Muscle layer of duodenum (tissue), 2 donors: ENCODE data around the gene ENPP3.
"Not testable (repeated sequence)": the region's sequence is repeated elsewhere in the genome, so short reads cannot be mapped to it uniquely, and the experiment has no call there.

Experiments
- H3K27ac ChIP-seq: one replicate; pipeline ENCODE4 v1.7.0; 2013; ENCODE audit warnings: mild to moderate bottlenecking, low read length
- H3K27me3 ChIP-seq: one replicate; pipeline ENCODE4 v1.7.0; 2013; ENCODE audit warnings: low read depth, mild to moderate bottlenecking, control low read depth, low read length
- H3K36me3 ChIP-seq, 2 donors: one replicate each; pipeline ENCODE4 v1.7.0; 2013; ENCODE audit warnings: low read length in 2 of 2, control low read depth in 1 of 2, mild to moderate bottlenecking in 1 of 2; ENCODE audit not compliant: insufficient read depth in 2 of 2, control insufficient read depth in 1 of 2
- H3K4me1 ChIP-seq, 2 donors: one replicate each; pipeline ENCODE4 v1.7.0; 2013; ENCODE audit warnings: low read length in 2 of 2, mild to moderate bottlenecking in 2 of 2, control low read depth in 1 of 2, moderate library complexity in 1 of 2; ENCODE audit not compliant: insufficient read depth in 2 of 2, control insufficient read depth in 1 of 2
- H3K4me3 ChIP-seq, 2 donors: one replicate each; pipeline ENCODE4 v1.7.0; 2013; ENCODE audit warnings: low read length in 2 of 2, low read depth in 1 of 2, mild to moderate bottlenecking in 1 of 2
- H3K9me3 ChIP-seq, 2 donors: one replicate each; pipeline ENCODE4 v1.7.0; 2013; ENCODE audit warnings: low read length in 2 of 2, control low read depth in 1 of 2, mild to moderate bottlenecking in 1 of 2; ENCODE audit not compliant: control insufficient read depth in 1 of 2
- donor health status: healthy.

The ENPP3 gene

DNA sequence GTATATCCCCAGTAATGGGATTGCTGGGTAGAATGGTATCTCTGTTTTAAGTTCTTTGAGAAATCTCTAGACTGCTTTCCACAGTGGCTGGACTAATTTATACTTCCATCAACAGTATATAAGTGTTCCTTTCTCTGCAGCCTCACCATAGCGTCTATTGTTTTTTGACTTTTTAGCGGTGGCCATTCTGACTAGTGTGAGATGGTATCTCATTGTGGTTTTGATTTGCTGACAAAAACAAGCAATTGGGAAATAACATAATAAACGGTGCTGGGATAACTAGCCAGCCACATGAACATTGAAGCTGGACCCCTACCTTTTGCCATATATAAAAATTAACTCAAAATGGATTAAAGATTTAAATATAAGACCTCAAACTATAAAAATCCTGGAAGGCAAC lies 49.9 kb downstream of the ENPP3 start:
- no peak overlapping the region for H3K27ac ChIP-seq
- H3K4me3 ChIP-seq = no peak overlapping the region
- no peaks in the 10 kb centered on the region for H3K4me1 ChIP-seq
- H3K27me3 ChIP-seq = no peaks in the 10 kb centered on the region
- no peaks in the 10 kb centered on the region for H3K9me3 ChIP-seq
- no peaks in the 10 kb centered on the region for H3K36me3 ChIP-seq

DNA sequence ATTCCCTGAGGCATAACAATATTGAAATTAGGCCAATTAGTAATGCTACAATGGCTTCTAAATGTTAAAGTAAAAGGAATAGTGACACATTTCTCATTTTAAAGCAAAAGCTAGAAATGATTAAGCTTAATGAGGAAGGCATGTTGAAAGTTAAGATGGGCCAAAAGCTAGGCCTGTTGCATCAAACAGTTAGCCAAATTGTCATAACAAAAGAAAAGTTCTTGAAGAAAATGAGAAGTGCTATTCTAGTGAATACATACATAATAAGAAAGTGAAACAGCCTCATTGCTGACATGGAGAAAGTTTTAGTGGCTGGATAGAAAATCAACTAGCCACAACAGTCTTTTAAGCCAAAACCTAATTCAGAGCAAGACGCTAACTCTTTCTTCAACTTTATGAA lies 51.2 kb downstream of the ENPP3 start:
- no peaks in the 10 kb centered on the region for H3K27me3 ChIP-seq
- no peak overlapping the region for H3K4me3 ChIP-seq
- H3K4me1 ChIP-seq = no peaks in the 10 kb centered on the region
- no peak overlapping the region for H3K27ac ChIP-seq
- no peaks in the 10 kb centered on the region for H3K9me3 ChIP-seq
- no peaks in the 10 kb centered on the region for H3K36me3 ChIP-seq

GRCh38 chr6:131692031-131692430 lies 54.9 kb downstream of the ENPP3 start:
- no peak overlapping the region for H3K27ac ChIP-seq
- no peaks in the 10 kb centered on the region for H3K27me3 ChIP-seq
- no peaks in the 10 kb centered on the region for H3K36me3 ChIP-seq
- no peaks in the 10 kb centered on the region for H3K4me1 ChIP-seq
- no peak overlapping the region for H3K4me3 ChIP-seq
- no peaks in the 10 kb centered on the region for H3K9me3 ChIP-seq

GRCh38 chr6:131692589-131692988 lies 55.5 kb downstream of the ENPP3 start:
- Histone ChIP-seq H3K36me3 (no peaks in the 10 kb centered on the region), H3K27ac (no peak overlapping the region), H3K27me3 (no peaks in the 10 kb centered on the region), H3K4me3 (no peak overlapping the region), H3K9me3 (no peaks in the 10 kb centered on the region), H3K4me1 (no peaks in the 10 kb centered on the region)

- Histone ChIP-seq H3K4me1 (no peaks in the 10 kb centered on the region), H3K36me3 (no peaks in the 10 kb centered on the region), H3K9me3 (no peaks in the 10 kb centered on the region), H3K4me3 (no peak overlapping the region), H3K27ac (no peak overlapping the region), H3K27me3 (no peaks in the 10 kb centered on the region)
Observed at GRCh38 chr6:131693384-131693783, 56.3 kb downstream of the ENPP3 start.

DNA sequence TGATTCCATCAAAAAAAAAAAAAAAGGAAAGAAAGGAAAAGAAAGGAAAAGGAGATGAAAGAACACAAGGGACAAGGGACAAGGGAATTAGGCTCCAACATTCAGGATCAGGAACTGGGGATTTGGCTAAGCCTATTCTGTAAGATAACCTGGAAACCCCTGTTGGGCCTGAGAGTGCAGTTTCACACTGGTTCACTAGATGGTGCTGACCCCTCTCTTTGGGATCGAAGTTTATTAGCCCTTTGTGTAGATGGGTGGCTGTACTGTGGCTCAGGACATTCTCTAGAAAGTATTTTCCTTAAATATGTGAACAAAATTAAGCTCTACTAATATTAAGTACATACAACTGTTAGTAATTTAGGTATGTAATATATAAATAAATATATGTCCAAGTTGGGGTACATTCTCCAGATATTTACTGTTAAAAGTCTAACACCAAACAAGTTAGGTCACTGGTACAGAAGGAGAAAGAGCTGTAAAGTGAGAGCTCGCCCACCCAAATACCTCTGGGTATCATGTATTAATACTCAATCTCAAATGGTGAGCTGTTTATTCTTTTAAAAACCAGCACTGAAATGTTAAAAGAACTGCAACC lies 57.8 kb downstream of the ENPP3 start:
- Histone ChIP-seq H3K9me3 (no peaks in the 10 kb centered on the region), H3K4me1 (no peaks in the 10 kb centered on the region), H3K4me3 (no peak overlapping the region), H3K36me3 (no peaks in the 10 kb centered on the region), H3K27ac (no peak overlapping the region), H3K27me3 (no peaks in the 10 kb centered on the region)

DNA sequence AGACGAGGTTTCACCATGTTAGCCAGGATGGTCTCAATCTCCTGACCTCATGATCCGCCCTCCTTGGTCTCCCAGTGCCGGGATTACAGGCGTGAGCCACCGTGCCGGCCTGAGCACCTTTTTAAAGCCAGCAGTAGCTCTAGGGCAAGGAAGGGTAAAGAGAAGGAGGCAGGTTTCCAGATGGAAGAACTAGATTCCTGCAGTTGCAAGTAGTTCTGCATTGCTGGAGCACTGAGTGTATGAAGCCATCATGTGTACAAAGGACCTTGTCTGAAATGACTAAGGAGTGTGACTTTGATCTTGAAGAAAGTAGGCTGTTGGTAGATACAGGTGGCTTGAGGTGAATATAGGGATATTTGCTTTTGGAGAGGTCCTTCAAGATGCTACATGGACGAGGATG lies 59.9 kb downstream of the ENPP3 start:
- no peaks in the 10 kb centered on the region for H3K36me3 ChIP-seq
- no peaks in the 10 kb centered on the region for H3K27me3 ChIP-seq
- H3K9me3 ChIP-seq = no peaks in the 10 kb centered on the region
- H3K27ac ChIP-seq = no peak overlapping the region
- no peaks in the 10 kb centered on the region for H3K4me1 ChIP-seq
- no peak overlapping the region for H3K4me3 ChIP-seq

GRCh38 chr6:131700851-131701250 lies 63.7 kb downstream of the ENPP3 start:
- not testable (repeated sequence) for H3K36me3 ChIP-seq, H3K27me3 ChIP-seq, H3K4me1 ChIP-seq

GRCh38 chr6:131703905-131704304 lies 66.8 kb downstream of the ENPP3 start:
- not testable (repeated sequence) for H3K9me3 ChIP-seq, H3K27me3 ChIP-seq, H3K4me1 ChIP-seq, H3K36me3 ChIP-seq, H3K4me3 ChIP-seq, H3K27ac ChIP-seq

More at GRCh38 chr6:131700851-131701250, 63.7 kb downstream of the ENPP3 start:
- H3K9me3 ChIP-seq, H3K4me3 ChIP-seq, H3K27ac ChIP-seq: not testable (repeated sequence)

DNA sequence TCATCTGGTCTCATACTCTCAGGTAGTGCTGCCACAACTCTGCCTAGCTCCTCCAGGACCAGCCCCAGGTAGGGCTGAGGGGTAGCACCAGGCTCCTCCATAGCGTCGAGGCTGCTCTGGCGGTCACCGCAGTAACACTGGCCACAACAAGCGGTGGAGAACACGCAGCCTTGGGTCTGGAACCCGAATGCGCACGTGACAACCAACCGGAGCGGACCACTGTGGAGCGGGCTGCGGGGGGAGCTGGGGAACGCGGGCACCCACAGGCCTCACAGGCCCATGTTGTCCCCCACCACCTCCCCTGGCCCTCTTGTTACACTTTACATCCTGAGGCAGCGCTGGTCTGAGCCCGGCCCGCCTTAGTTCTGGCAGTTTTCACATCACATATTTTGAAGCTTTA lies 73.8 kb downstream of the ENPP3 start, which contains the start of gene CTAGE9:
Gene CTAGE9, minus strand, starts transcription at position 101 of the 400 bp plus-strand sequence. Its CDS starts 0 bp downstream, at position 101.
- not testable (repeated sequence) for H3K9me3 ChIP-seq, H3K4me3 ChIP-seq, H3K36me3 ChIP-seq, H3K27me3 ChIP-seq, H3K4me1 ChIP-seq, H3K27ac ChIP-seq

DNA sequence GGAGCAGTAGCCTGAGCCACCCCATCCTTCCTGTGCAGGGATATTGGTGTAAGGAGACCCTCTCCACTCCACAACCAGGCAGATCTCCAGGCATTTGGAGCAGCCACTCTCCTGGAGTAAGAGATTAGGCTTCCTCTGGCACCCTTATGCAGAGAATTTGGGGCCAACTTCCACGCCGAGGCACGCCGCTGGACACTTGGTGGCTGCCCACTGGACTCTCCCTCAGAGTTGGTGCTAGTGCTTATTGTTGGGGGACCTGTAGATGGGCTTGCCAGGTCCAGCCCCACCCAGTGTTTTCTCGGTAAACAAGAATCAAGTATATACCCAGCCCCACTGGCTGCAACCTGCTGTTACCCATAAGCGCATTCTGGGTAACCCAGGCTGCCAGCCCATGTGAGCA lies 78.5 kb downstream of the ENPP3 start:
- not testable (repeated sequence) for H3K27ac ChIP-seq, H3K4me1 ChIP-seq, H3K9me3 ChIP-seq, H3K27me3 ChIP-seq, H3K4me3 ChIP-seq, H3K36me3 ChIP-seq

- Histone ChIP-seq H3K27me3 (no peaks in the 10 kb centered on the region), H3K9me3 (no peaks in the 10 kb centered on the region), H3K4me3 (no peak overlapping the region), H3K27ac (no peak overlapping the region), H3K36me3 (no peaks in the 10 kb centered on the region), H3K4me1 (no peaks in the 10 kb centered on the region)
Observed at GRCh38 chr6:131717836-131718542, 80.9 kb downstream of the ENPP3 start.
